Stimulated activated CD8-positive, alpha-beta memory T cell treated with anti-CD3 and anti-CD28 coated beads, Interleukin-4, amount 100 ng/mL, for 4 hours (primary cell): ENCODE measurements around the gene TMEM158.

Experiments
- DNase-seq, 2 donors: peaks; one replicate each; pipeline ENCODE4 v3.0.0-alpha.2; 2020; ENCODE audit warnings: low read depth in 2 of 2, low spot score in 1 of 2

The TMEM158 gene

GRCh38 chr3:45234250-45234649, 8.2 kb upstream of the TMEM158 start:
- no peak for DNase-seq

GRCh38 chr3:45232521-45232920, 6.4 kb upstream of the TMEM158 start:
- no peak for DNase-seq

GRCh38 chr3:45227946-45228345, 1.9 kb upstream of the TMEM158 start:
- DNase-seq, result no peak

DNA sequence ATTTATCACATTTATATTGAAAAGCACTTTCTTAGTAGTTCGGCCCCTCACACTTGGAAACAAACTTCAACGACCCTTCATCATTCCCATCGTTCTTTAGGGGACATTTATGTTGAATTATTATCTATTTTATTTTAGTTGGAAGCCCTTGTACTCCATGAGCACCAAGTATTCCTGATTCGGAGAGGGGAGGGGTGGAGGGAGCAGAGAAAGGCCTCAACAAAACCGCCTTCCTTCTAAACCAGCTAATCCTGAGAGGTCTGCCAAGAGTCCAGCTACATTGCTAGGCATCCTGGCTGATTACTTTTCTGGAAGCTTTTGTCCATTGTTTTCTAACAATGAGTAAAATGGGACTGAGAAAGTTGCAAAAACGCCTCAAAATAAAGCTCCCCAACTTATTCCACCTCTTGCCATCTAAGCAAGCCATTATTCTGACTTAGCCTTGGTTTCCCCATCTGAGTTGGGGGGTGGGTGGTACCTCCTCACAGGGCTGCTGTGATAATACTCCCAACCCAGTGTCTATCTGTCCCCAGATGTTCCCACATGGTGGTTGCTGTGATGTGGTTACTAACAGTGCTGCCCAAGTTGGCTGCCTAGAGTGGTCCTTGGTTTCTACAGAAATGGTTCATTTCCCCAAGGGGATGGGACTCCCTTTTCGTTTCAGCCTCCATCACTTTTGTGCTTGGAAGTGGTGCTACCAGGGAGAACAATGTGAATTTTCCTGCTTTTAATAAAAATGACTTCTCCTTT, 1.2 kb upstream of the TMEM158 start:
- DNase-seq, result no peak

DNA sequence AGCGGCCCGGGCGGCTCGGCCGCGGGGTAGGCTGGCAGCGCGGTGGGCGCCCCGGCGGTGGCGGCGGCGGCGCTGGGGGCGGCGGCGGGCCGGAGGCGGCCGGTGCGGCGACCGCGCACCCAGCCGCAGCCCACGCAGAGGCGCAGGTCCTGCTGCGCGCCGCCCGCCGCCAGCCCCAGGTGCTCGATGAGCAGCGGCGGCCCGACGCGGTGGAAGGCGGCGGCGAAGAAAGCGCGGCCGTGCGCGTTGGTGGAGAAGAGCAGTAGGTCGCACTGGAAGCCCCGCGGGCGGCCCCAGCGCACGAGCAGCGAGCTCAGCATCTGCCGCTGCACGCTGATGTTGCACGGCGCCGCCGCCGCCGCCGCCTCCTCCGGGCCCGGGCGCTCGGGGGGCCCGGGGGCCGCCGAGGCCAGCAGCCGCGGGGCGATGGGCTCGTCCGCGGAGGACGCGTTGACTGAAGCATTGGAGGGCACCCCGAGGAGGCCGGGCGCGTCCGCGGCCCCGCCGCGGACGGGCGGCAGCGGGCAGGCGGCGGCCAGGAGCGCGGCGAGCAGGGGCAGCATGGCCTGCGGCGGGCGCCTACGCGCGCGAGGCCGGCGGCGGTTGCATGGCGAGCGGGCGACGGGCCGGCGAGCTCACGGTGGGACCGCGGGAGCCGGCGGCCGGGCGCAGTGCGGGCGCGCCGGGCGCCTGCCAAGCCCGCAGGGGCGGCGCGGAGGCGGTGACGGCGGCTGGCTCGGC, 452 bp downstream of the TMEM158 start:
- peak in 1 of 2 donors; percentile 8 for DNase-seq

DNA sequence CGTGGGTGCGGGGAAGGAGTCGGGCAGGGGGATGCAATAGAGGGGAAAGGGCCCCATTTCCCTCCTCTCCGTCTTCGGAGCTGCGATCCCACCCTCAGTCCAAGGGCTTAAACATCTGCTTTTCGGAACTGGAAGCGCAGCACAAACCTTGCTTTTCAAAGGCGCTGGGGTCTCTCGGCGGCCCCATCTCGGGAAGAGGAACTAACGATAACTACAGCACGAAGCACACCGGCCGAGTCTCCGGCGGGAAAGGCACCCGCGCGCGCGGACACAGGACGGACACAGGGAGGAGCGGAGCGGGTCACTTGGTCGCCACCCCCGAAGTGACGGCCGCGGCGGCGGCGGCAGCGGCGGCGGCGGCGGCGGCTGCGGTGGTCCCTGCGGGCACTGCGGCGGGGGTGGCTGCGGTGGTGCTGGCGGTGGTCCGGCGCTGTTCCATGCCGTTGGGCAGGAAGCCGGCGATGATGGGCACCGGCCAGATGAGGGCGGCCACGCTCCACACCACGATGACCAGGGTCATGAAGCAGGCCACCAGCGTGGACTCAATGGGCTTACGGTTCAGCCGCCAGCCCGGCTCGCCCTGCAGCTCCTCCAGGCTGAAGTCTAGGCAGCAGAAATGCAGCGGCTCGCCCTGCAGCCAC, 1.1 kb downstream of the TMEM158 start:
- no peak for DNase-seq

- DNase-seq, result no peak
Observed at GRCh38 chr3:45223889-45224727, 2.0 kb downstream of the TMEM158 start.

DNA sequence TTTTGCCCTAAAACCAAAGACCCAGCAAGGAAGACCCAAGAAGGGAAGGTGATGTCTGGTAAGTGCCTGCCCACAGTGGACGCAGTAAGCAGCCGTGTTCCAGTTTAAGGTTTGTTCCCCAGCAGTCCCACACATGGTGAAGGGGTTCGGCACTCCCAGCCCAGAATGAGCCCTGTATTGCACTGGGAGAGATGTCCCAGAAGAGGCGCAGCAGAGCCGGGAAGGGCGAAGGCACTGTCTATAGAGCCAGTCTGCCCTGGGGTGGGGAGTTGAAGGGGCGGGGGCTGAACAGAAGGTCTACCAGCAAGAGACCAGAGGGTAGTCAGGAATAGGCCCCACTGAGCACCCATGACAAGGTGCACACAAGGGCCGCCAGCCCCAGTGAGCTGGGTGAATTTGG, 6.4 kb downstream of the TMEM158 start:
- DNase-seq, result no peak

- DNase-seq, result no peak
Observed at GRCh38 chr3:45218578-45219390, 7.3 kb downstream of the TMEM158 start.

DNA sequence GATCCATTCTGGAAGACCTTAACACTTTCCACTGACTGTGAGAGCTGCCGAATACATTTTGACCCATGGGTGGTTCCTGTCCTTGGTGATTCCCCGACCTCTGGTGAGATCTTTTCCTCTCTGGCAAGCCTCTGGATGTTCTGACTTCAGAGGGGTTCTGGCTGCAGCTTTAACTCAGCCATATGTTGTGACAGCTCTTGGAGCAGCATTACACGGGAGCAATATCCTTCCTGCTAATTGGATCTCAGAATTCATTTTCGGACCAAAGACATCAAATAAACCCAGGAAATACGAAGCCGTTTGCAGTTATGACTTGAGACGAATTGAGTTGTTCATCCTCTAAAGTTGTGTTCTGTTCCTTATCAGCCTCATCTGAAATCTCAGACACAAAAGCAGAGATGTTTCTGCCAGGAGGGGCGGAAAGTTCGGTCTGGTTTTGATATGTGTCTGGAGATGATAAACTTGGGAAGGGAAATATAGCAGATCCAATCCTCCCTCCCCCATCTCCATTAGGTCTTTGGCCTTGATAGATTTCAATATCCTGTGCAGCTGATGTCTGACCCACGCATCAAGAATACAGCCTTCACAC, 10.0 kb downstream of the TMEM158 start:
- DNase-seq, result no peak

GRCh38 chr3:45215466-45215865, 10.6 kb downstream of the TMEM158 start:
- no peak for DNase-seq

DNA sequence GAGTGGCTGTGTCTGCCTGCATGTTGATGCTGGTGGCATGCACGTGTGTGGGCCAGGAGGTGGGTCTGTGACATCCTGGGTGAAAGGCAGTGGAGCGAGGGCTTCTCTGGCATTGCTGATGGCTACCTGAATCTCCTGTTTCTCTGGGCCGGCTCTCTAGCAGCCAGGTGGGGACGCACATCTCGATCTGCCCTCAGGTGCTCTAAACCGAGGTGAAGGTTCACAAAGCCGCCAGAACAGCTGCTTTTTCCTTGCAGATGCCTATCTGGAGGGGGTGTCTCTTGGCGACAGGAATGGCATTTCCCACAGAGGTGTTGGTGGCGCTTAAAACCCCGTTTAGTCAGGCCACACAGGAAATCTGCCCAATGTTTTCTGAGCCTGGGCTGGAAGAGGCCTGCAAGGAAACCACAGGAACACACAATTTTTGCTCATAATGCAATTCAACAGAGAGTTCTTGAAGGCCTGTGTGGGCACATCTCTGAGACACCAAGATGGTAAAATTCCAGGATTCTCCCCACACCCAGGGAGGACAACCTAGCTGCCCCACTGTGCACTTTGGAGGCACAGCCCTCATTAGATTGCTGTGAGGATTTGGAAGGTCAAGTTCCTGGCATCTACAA, 11.9 kb downstream of the TMEM158 start:
- no peak for DNase-seq

DNA sequence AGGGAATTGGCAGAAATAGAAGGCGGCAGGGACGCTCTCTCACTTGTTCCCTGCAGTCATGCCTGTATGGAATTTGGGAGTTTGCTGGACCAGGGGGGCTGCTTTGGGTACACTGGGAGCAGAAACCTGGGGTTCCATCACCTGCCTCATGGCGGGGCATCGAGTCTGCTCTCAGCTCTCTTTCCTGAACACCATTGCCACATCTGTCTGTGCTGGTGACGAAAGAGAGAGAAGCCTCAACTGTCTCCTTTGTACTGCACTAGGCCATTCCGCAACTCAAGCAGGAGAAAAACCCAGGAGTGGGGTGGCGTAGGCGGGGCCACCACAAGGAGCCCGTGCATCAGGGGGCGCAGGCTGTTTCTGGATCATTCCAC, 14.0 kb downstream of the TMEM158 start:
- DNase-seq, result no peak

DNA sequence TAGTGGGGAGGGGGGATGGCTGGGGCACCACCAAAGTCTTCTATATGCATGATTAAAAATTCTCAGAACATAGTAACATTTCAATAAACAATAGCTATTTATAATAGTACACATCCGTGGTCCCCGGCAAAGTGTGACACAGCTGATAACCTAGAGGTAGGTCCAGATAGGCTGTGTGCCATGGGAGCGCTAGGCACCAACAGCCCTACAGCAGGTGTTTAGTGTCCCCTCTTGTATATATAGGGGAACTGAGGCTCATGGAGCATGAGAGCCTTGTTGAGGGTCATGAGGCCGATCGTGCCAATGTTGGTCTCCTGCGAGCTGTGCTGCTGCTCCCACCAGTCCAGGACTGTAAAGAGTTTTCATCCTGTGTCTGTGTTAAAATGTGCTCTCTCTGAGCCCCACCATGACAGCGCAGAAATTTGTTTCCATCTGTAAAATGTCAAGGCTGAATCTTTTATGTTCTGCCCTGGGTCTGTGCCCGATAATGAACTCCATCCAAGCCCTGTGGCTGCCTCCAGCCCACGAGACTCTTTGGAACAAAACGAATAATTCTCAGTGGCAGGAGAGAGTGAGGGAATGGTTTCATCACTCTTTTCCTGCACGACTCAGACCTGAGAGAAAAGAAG, 14.5 kb downstream of the TMEM158 start:
- DNase-seq, result no peak

DNA sequence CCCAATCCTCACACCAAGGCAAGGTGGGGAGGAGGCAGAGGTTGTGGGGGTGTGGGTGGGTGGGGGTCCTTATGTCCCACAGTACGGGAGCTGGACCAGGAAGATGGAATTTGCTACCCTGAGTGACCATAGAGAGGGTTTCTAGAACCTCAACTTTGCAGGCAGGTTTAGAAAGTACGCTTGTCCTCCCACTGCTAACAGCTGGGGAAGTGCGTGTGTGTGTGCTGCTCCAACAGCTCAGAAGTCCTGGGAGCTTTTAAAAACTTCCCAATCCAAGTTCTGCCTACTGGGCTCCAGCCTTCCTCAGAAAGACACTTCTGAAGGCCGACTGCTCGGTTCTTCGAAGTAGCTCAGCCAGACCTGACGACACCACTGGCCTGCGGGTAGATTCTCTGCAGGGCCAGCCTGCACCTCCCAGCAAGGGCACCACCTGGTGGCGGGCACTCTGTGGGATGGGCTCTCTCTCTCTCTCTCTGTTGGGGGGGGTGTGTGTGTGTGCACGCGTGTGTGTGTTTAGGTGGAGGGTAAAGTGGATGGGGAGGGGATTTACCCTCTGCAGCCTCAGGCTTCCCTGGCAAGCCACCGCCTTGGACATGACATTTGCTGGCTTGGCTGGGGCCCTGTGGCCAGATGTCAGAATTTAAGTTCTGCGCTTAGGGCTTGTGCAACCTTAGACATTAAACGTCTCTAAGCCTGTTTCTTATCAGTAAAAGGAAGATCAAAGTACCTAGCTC, 15.6 kb downstream of the TMEM158 start:
- peak; percentile 57 to 71 for DNase-seq

DNA sequence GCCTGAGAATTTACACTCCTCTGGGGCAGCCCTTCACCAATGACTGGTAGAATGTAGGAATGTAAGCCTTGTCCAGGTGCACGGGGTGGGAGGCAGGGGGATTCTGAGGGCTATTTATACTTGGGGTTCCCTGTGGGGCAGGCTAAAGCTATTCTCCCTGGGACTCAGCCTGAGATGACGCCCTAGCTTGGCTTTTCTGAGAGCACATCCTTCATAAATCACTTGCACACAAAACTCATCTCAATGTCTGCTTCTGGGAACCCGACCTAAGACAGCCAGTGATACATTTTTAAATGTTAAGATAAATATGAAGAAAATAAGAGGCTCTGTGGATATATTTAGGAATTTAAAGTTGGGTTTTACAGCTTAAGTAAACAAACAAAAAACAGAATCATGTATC, 16.6 kb downstream of the TMEM158 start:
- no peak for DNase-seq

- DNase-seq, result no peak
Observed at GRCh38 chr3:45208586-45208985, 17.5 kb downstream of the TMEM158 start.

- DNase-seq, result no peak
Observed at GRCh38 chr3:45207446-45207845, 18.6 kb downstream of the TMEM158 start.

DNA sequence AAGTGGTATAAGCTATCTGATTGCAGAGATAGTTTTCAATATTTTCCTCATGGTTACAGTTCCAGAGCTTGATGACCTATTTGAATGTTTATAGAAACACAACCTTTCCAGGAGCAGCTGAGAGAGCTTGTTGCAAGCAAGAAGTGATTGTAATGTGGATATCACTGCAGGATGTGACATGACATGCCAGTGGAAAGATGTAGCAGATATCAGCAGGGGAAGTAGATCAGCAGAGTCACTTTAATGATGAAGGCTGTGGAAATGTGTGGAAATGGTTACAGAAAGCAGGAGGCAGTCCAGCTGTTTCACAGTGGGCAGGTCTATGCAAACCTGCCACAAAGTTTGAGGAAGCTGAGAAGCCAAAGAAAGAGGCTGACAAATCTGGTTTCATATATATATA, 21.0 kb downstream of the TMEM158 start:
- DNase-seq, result no peak
